Medulla oblongata (tissue), 1 donor: ENCODE results near the gene BIRC2.
A peak's percentile ranks its signal among the peaks of the same experiment; 100 is the strongest.

Experiments used
- DNase-seq: peaks from one replicate; pipeline ENCODE4 v3.0.0-alpha.2; 2015; ENCODE audit errors: extremely low spot score

BIRC2 gene

DNA sequence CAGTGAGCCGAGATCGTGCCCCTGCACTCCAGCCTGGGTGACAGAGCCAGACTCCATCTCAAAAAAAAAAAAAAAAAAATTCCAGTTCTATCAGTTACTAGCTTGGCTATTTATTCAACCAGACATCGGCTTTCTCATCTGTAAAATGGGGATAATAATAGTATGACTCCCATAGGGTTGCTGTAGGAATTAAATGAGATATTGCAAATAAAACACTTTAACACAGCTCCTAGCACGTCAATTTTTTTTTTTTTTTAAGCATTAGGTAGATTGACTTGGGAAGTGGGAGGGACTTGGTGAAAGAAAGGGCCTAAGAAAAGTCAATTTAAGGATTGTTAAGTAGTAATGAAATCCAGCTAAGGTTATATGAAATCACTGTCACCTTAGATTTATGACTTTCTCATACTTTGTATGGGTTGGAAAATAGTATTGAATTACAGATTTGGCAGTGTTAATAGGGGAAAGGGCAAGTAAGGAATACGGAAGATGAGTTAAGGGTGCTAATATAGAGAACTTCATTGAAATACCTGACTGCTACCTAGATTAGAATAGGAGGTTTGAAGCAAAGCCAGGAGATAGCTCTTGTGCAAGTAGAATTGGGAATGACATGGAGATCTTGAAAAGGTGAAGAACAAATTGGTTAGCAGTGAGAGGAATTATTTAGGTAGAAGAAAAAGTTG, 28.8 kb downstream of the BIRC2 start:
- DNase-seq: no peak

GRCh38 chr11:102377891-102378290, 30.9 kb downstream of the BIRC2 start:
- DNase-seq: no peak

- no peak for DNase-seq
These were observed 31.8 kb downstream of the BIRC2 start for GRCh38 chr11:102378818-102379217.

DNA sequence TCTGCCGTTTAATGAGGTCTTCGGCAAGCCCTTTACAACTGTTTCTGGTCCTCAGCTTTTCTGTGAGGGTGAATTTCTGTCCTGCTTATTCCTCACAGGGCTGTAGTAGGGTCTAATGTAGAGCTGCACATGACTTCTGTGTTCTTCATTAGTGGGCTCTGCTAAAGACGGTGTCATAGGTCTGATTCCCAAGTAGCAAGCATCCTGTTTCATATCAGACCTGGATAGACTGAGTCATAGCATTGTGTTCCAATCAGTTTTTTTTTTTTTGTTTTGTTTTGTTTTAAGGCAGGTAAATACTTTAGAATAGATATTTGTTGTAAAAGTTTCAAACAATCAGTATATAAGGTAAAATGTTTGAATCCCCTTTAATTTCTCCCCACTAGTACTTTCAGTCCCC, 35.4 kb downstream of the BIRC2 start:
- no peak for DNase-seq

DNA sequence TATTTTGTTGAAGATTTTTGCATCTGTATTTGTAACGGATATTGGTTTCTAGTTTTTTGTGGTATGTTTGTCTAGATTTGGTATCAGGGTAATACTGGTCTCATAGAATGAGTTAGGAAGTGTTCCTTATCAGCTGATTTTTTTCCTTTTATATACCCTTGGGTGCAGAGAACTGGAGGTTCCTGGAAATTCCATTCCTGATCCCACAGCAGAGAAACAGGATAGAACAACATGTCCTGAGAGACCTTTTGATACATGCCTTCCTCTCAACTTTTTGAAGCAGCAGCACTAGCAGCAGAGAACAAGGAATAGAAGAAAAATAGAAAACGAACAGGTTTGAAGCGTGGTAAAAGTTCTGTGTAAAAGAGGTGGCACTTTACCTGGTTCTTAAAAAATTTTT, 36.8 kb downstream of the BIRC2 start:
- no peak for DNase-seq

GRCh38 chr11:102384419-102385079, 37.5 kb downstream of the BIRC2 start:
- no peak for DNase-seq

GRCh38 chr11:102385085-102386007, 38.3 kb downstream of the BIRC2 start:
- no peak for DNase-seq

DNA sequence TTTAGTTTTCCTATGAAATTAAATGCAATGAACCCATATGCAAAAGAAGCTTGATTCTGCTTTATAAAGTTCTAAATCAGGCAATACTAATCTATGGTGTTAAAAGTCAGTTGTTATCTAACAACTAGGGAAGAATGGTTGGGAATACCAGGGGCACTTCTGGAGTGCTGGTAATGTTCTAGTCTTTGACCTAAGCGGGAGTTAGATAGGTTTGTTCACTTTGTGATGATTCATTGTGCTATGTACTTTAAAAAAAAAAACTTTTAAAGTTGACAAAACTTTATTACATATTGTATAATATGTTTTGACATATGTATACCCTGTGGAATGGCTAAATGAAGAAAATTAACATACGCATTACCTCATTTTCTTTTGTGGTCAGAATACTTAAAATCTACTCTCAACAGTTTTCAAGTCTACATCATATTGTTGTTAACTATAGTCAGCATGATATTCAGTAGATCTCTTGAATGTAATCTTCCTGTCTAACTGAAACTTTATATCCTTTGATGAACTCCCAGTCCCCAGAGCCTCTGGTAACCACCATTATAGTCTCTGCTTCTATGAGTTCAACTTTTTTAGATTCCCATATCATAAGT, 39.2 kb downstream of the BIRC2 start:
- DNase-seq: no peak

GRCh38 chr11:102387043-102387781, 40.2 kb downstream of the BIRC2 start:
- DNase-seq: no peak

DNA sequence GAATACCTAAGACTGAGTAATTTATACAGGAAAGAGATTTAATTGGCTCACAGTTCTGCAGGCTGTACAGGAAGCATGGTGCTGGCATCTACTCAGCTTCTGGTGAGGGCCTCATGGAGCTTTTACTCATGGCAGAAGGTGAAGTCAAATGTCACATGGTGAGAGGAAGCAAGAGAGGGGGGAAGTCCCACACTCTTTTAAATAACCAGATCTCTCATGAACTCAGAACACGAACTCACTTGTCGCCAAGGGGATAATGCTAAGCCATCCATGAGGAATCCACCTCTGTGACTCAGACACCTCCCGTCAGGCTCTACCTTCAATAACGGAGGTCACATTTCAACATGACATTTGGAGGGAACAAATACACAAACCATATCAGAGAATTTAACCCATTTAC, 42.2 kb downstream of the BIRC2 start:
- no peak for DNase-seq

- DNase-seq: peak; percentile 85
These were observed 43.9 kb downstream of the BIRC2 start for GRCh38 chr11:102390667-102391465.

GRCh38 chr11:102391549-102392237, 44.7 kb downstream of the BIRC2 start:
- no peak for DNase-seq

DNA sequence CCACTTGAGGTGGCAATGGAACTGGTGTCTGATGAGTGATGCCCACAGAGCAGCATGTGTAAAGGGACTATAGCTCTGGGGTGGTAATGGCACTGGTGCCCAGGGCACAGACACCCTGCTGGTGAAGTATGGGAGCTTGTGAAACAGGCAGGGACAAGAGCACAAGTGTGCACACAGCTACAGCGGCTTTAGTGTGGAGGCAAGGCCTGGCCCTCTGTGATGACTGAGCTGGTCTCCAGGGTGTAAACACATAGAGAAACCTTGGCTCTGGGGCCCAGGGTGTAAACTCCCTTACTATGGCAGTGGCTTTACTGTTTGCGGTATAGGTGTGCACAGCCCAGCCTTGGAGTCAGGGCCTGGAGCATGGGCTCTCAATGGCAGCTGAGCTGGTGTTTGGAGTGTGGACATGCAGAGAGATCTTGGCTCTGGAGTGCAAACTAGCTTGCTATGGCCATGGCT, 46.3 kb downstream of the BIRC2 start:
- no peak for DNase-seq

- DNase-seq: no peak
These were observed 48.8 kb downstream of the BIRC2 start for GRCh38 chr11:102395720-102396393.

- no peak for DNase-seq
These were observed 49.9 kb downstream of the BIRC2 start for GRCh38 chr11:102396708-102397563.

DNA sequence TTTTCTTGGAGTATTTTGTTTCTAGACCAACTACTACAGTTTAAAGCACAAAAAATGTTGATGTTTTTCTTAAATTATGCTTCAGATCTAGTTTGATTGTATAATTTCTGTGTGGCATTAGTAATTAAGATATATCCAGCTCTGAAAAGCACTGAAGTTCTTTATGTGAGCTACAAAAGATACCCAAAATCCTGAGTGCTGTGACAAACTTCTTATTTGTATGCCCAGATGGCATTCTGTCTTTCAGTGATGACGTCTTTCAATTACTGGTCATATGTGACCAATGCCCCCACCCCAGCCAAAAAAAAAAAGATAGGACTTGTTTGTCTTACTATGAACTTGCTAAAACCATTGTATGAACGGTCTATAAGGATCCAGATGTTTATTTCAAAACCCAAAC, 51.3 kb downstream of the BIRC2 start:
- DNase-seq: no peak

- no peak for DNase-seq
These were observed 52.2 kb downstream of the BIRC2 start for GRCh38 chr11:102399189-102399588.

GRCh38 chr11:102400603-102401002, 53.6 kb downstream of the BIRC2 start:
- no peak for DNase-seq
